PC-9 (cell line): ENCODE measurements around the gene PAPSS2. TPM values are rescaled to one million over a fixed set of nuclear protein-coding genes. Genes with fewer than 3 reads are reported as not detected.

Experiments
- BruUV-seq: library from RNA; stranded (reverse); fragments of 400-500 nt; replicated peaks from 2 replicates; lab custom pipeline; 2021; lab: Mats Ljungman, UMichigan
- CTCF ChIA-PET: fragments of 300-600 bp; sonication (Branson Sonifier 250); formaldehyde crosslinking; loops from one replicate; lab custom pipeline; 2022; ENCODE audit warnings: antibody characterized with exemption; lab: Charles Lee
- POLR2A ChIA-PET: fragments of 300-600 bp; sonication (Branson Sonifier 250); formaldehyde crosslinking; loops from one replicate; lab custom pipeline; 2022; ENCODE audit warnings: antibody characterized with exemption; ENCODE audit not compliant: unreplicated experiment; lab: Charles Lee
- DNase-seq, 2 experiments: peaks; one replicate each; pipeline versions ENCODE4 v3.0.0 to v3.0.0-alpha.2; 2015 to 2022; ENCODE audit warnings: mixed read lengths in 1 of 2
- H2AFZ ChIP-seq: fragments of 200-600 bp; sonication (generic); 2 replicates; pipeline ENCODE4 v1.8.1; 2017; ENCODE audit warnings: antibody characterized with exemption
- H3F3A ChIP-seq: fragments of 200-600 bp; sonication (generic); 2 replicates; pipeline ENCODE4 v1.8.1; 2017; ENCODE audit warnings: antibody characterized with exemption, mild to moderate bottlenecking, low read depth; ENCODE audit not compliant: insufficient read depth
- H3K27ac ChIP-seq: fragments of 200-600 bp; sonication (generic); 2 replicates; pipeline ENCODE4 v1.6.1; 2016; ENCODE audit warnings: mixed run types
- H3K27me3 ChIP-seq: fragments of 200-600 bp; sonication (generic); 2 replicates; pipeline ENCODE4 v1.6.1; 2016; ENCODE audit warnings: low read depth, mixed run types; ENCODE audit not compliant: insufficient read depth
- H3K36me3 ChIP-seq: fragments of 200-600 bp; sonication (generic); 2 replicates; pipeline ENCODE4 v1.6.1; 2016; ENCODE audit warnings: low read depth, mixed run types
- H3K4me1 ChIP-seq: fragments of 200-600 bp; sonication (generic); replicated peaks from 2 replicates; pipeline ENCODE4 v1.6.1; 2016; ENCODE audit warnings: mixed run types; ENCODE audit not compliant: insufficient read depth
- H3K4me2 ChIP-seq: fragments of 200-600 bp; sonication (generic); 2 replicates; pipeline ENCODE4 v1.6.1; 2017; ENCODE audit warnings: mixed run types
- H3K4me3 ChIP-seq: fragments of 200-600 bp; sonication (generic); 2 replicates; pipeline ENCODE4 v1.6.1; 2016; ENCODE audit warnings: mixed run types
- H3K79me2 ChIP-seq: fragments of 200-600 bp; sonication (generic); 2 replicates; pipeline ENCODE4 v1.6.1; 2017; ENCODE audit warnings: low read depth, mixed run types
- H3K9me2 ChIP-seq: fragments of 200-600 bp; sonication (generic); 2 replicates; pipeline ENCODE4 v1.8.1; 2017; ENCODE audit warnings: mild to moderate bottlenecking; ENCODE audit not compliant: insufficient read depth
- H3K9me3 ChIP-seq: fragments of 200-600 bp; sonication (generic); 2 replicates; pipeline ENCODE4 v1.8.1; 2016; ENCODE audit warnings: low read depth; ENCODE audit not compliant: insufficient read depth
- H4K20me1 ChIP-seq: fragments of 200-600 bp; sonication (generic); 2 replicates; pipeline ENCODE4 v1.8.1; 2017; ENCODE audit not compliant: insufficient read depth
- CTCF ChIP-seq: fragments of 200-600 bp; sonication (generic); conservative IDR thresholded peaks from 2 replicates; pipeline ENCODE4 v1.6.1; 2017; ENCODE audit warnings: mixed run types, antibody characterized with exemption, mild to moderate bottlenecking, moderate library complexity
- EZH2 ChIP-seq: fragments of 200-600 bp; sonication (generic); IDR thresholded peaks from 2 replicates; pipeline ENCODE4 v1.8.0; 2017; ENCODE audit warnings: antibody characterized with exemption, low read depth
- intact Hi-C: fragments of 100-400 bp; cut with micrococcal nuclease; formaldehyde crosslinking; loops from one replicate; pipeline ENCODE4 v1.10.0; 2022; ENCODE audit not compliant: unreplicated experiment
- total RNA-seq: library from RNA; stranded (reverse); gene quantifications from 2 replicates; pipeline ENCODE4 v1.2.3, GENCODE V29; 2021

The PAPSS2 gene
- total RNA-seq, 1 experiment from 2014 or later: 37.4 TPM

- POLR2A ChIA-PET: no interaction called here
- BruUV-seq: no TSS peak
- no peaks in the 10 kb centered on the region for H3F3A ChIP-seq
Measured at GRCh38 chr10:87720665-87721064, 61.0 kb downstream of the PAPSS2 start.

DNA sequence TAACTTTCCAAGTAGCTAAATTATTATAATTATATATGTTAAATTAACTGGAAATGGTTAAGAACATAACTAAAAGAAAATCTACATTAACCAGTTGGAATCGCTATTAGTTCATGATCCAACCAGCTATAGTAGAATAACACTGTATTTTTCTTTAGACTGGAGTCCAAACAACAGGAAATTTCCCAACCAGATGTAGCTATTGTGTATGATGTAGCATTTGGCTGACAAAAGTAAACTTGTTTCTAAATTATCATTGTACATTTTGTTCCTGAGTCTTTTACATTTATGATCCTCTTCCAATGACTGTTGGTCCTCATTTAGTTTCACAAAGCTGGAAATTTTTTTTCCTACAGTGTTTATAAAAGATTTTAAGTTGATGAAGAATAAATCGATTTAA, 62.1 kb downstream of the PAPSS2 start:
- Histone ChIP-seq H2AFZ (no peak overlapping the region), H3K4me2 (no peak overlapping the region), H3K27me3 (no peaks in the 10 kb centered on the region), H3K9me3 (no peaks in the 10 kb centered on the region), H3K4me1 (no peaks in the 10 kb centered on the region), H3K36me3 (no peaks in the 10 kb centered on the region), H3K9me2 (no peaks in the 10 kb centered on the region), H3K4me3 (no peak overlapping the region), H4K20me1 (no peaks in the 10 kb centered on the region), H3K79me2 (no peaks in the 10 kb centered on the region), H3K27ac (no peak overlapping the region), H3F3A (no peaks in the 10 kb centered on the region)
- ChIA-PET CTCF (interaction anchor here (0.6 kb wide), 1 partner anchor 33 kb away, joined by 8 read pairs; no protein-coding TSS in a partner anchor), POLR2A (interaction anchor here (0.5 kb wide), 1 partner anchor 13 kb away, joined by 4 read pairs; no protein-coding TSS in a partner anchor)
- no TSS peak for BruUV-seq
- intact Hi-C loops: no loop called here
- TF ChIP-seq CTCF (no peak), EZH2 (no peak)
- DNase-seq: no peak

More at GRCh38 chr10:87720665-87721064, 61.0 kb downstream of the PAPSS2 start:
- H3K4me1 ChIP-seq: no peaks in the 10 kb centered on the region
- no peak overlapping the region for H3K27ac ChIP-seq
- no peaks in the 10 kb centered on the region for H3K9me2 ChIP-seq
- H3K36me3 ChIP-seq: no peaks in the 10 kb centered on the region
- H2AFZ ChIP-seq: no peak overlapping the region
- H3K27me3 ChIP-seq: no peaks in the 10 kb centered on the region
- no peaks in the 10 kb centered on the region for H3K9me3 ChIP-seq
- no peaks in the 10 kb centered on the region for H3K79me2 ChIP-seq
- TF ChIP-seq CTCF: no peak
- no peak for TF ChIP-seq EZH2
- CTCF ChIA-PET: no interaction called here
- no peak overlapping the region for H3K4me2 ChIP-seq
- intact Hi-C loops: no loop called here
- no peaks in the 10 kb centered on the region for H4K20me1 ChIP-seq
- no peak for DNase-seq
- H3K4me3 ChIP-seq: no peak overlapping the region

GRCh38 chr10:87722716-87723115, 63.0 kb downstream of the PAPSS2 start:
- ChIA-PET CTCF (no interaction called here), POLR2A (no interaction called here)
- no TSS peak for BruUV-seq
- Histone ChIP-seq H3F3A (no peaks in the 10 kb centered on the region), H3K79me2 (no peaks in the 10 kb centered on the region), H3K4me2 (no peak overlapping the region), H3K36me3 (no peaks in the 10 kb centered on the region), H3K27ac (no peak overlapping the region), H3K4me1 (no peaks in the 10 kb centered on the region), H3K4me3 (no peak overlapping the region), H3K27me3 (no peaks in the 10 kb centered on the region), H3K9me2 (no peaks in the 10 kb centered on the region), H3K9me3 (no peaks in the 10 kb centered on the region), H2AFZ (no peak overlapping the region), H4K20me1 (no peaks in the 10 kb centered on the region)
- TF ChIP-seq CTCF (no peak), EZH2 (no peak)
- DNase-seq: no peak
- intact Hi-C loops: no loop called here
